Gastrocnemius medialis (tissue), 4 donors: ENCODE data around the gene MPPE1. TPM values are rescaled to one million over a fixed set of nuclear protein-coding genes. Genes with fewer than 3 reads are reported as not detected.
A peak's percentile ranks its signal among the peaks of the same experiment; 100 is the strongest.

ENCODE experiments used
- ATAC-seq, 2 donors: fragments of 150-250 bp; one replicate each; pipeline ENCODE4 v1.9.1; 2016
- DNase-seq, 2 donors: peaks; one replicate each; pipeline ENCODE4 v3.0.0-alpha.2; 2019
- H3K27ac ChIP-seq, 4 donors: fragments of 200-600 bp; sonication (generic); 1 replicate in 1 of 4; 2 replicates in 3 of 4; pipeline ENCODE4 v1.5.1; 2016 to 2018; ENCODE audit warnings: mild to moderate bottlenecking in 2 of 4, moderate library complexity in 1 of 4
- H3K27me3 ChIP-seq, 3 donors: fragments of 200-600 bp; sonication (generic) in 2 of 3; 1 replicate in 1 of 3; 2 replicates in 2 of 3; pipeline versions ENCODE4 v1.5.1 to v1.6.0; 2016 to 2019; ENCODE audit warnings: mild to moderate bottlenecking in 1 of 3, moderate library complexity in 1 of 3
- H3K36me3 ChIP-seq, 2 donors: fragments of 200-600 bp; sonication (generic) in 1 of 2; one replicate each; pipeline ENCODE4 v1.5.1; 2017 to 2018
- H3K4me1 ChIP-seq, 2 donors: fragments of 200-600 bp; sonication (generic) in 1 of 2; one replicate each; pipeline ENCODE4 v1.5.1; 2016 to 2017; ENCODE audit warnings: mild to moderate bottlenecking in 2 of 2
- H3K4me3 ChIP-seq, 4 donors: fragments of 200-600 bp; sonication (generic) in 3 of 4; 1 replicate in 1 of 4; 2 replicates in 3 of 4; pipeline ENCODE4 v1.5.1; 2016 to 2019; ENCODE audit warnings: mild to moderate bottlenecking in 2 of 4
- H3K9me3 ChIP-seq, 3 donors: fragments of 200-600 bp; sonication (generic) in 2 of 3; 1 replicate in 1 of 3; 2 replicates in 2 of 3; pipeline ENCODE4 v1.5.1; 2016 to 2019
- CTCF ChIP-seq, 5 experiments: fragments of 450-650 bp in 3 of 5; fragments of 200-600 bp in 2 of 5; sonication (generic) in 2 of 5; IDR thresholded peaks in 4 of 5; conservative IDR thresholded peaks in 1 of 5; 1 replicate in 4 of 5; 2 replicates in 1 of 5; pipeline ENCODE4 v1.5.1; 2016 to 2019; ENCODE audit warnings: antibody characterized with exemption in 5 of 5, mild to moderate bottlenecking in 3 of 5, moderate library complexity in 3 of 5
- POLR2A ChIP-seq, 2 donors: fragments of 450-650 bp; IDR thresholded peaks; one replicate each; pipeline ENCODE4 v1.6.1; 2017; ENCODE audit warnings: antibody characterized with exemption in 2 of 2, mild to moderate bottlenecking in 2 of 2, moderate library complexity in 2 of 2
- in situ Hi-C, 4 donors: fragments of 200-750 bp; cut with MboI; loops; one replicate each; pipeline versions ENCODE4 v1.15.0 to v1.8.0; 2017; ENCODE audit warnings: low sequenced_read_pairs in 4 of 4
- intact Hi-C: fragments of 100-400 bp; cut with DNase I; formaldehyde crosslinking; loops from one replicate; pipeline ENCODE4 v1.15.1; 2023; ENCODE audit warnings: low total_unique reads
- total RNA-seq, 4 donors: library from RNA; depleted of rRNA; stranded (reverse); fragments of >200 nt; gene quantifications; one replicate each; pipeline versions ENCODE4 v1.1.0 to v1.2.3, GENCODE V29; 2016

Gene MPPE1
- total RNA-seq, 4 donors from 2014 or later: 11.0 to 33.6 (median 24.8) TPM

- no peaks in the 10 kb centered on the region for H3K27me3 ChIP-seq
- no peak overlapping the region for H3K27ac ChIP-seq
- peaks cover 8 to 10% of the 10 kb centered on the region in 2 donors for H3K4me1 ChIP-seq
- ATAC-seq (no peak), DNase-seq (no peak)
- H3K9me3 ChIP-seq: no peaks in the 10 kb centered on the region
- intact Hi-C loops (loop anchor here (5.0 kb wide), 1 partner anchor 43 kb away; the partner anchor contains the start of gene MPPE1), in situ Hi-C loops (loop anchor here in 1 of 4 donors (25.0 kb wide), 1 partner anchor 677 kb away; no protein-coding TSS in a partner anchor)
- H3K36me3 ChIP-seq: peaks cover 0 to 17% of the 10 kb centered on the region in 2 donors
- TF ChIP-seq CTCF (IDR thresholded peaks at IDR 0.05 in 4 of 5, conservative IDR thresholded peaks at IDR 0.05 in 1 of 5) (no peak), POLR2A (IDR thresholded peaks at IDR 0.05) (no peak)
- H3K4me3 ChIP-seq: no peak overlapping the region
These were observed 43.6 kb downstream of the MPPE1 start for GRCh38 chr18:11864471-11864870.

DNA sequence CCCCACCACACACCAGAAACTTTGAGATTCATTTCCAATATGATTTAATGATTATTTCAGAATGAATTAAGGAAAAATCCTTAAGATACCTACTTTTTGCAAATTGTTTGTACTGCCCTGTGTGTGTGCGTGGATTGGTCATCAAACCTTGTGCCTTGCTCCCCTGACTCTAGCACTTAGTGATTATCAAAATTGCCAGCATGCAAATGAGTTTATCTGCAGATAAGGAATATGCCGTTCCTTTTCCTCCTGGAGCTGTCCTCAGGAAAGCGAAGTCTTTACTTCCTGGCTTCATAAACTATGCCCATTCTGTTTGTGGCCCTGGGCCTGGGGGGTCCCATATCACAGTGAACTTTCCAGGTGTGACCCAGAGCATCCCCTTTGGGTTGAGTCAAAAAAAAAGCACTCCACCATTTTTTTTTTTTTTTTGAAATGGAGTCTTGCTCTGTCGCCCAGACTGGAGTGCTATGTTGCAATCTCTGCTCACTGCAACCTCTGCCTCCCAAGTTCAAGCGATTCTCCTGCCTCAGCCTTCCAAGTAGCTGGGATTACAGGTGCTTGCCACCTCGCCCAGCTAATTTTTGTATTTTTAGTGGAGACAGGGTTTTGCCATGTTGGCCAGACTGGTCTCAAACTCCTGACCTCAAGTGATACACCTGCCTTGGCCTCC lies 45.5 kb downstream of the MPPE1 start:
- intact Hi-C loops (loop anchor here (5.0 kb wide), 1 partner anchor 45 kb away; the partner anchor contains the start of gene MPPE1), in situ Hi-C loops (loop anchor here in 1 of 4 donors (25.0 kb wide), 1 partner anchor 675 kb away; no protein-coding TSS in a partner anchor)
- no peak for DNase-seq

GRCh38 chr18:11861583-11862288 lies 46.4 kb downstream of the MPPE1 start:
- Histone ChIP-seq H3K27ac (peak overlapping the region; percentile 90 to 99 (median 96)), H3K4me1 (peaks cover 16 to 28% of the 10 kb centered on the region in 2 donors), H3K9me3 (no peaks in the 10 kb centered on the region), H3K27me3 (no peaks in the 10 kb centered on the region), H3K36me3 (no peaks in the 10 kb centered on the region), H3K4me3 (no peak overlapping the region)
- in situ Hi-C loops (loop anchor here in 1 of 4 donors (25.0 kb wide), 1 partner anchor 674 kb away; no protein-coding TSS in a partner anchor), intact Hi-C loops (loop anchor here (5.0 kb wide), 1 partner anchor 46 kb away; the partner anchor contains the start of gene MPPE1)
- DNase-seq: no peak
- TF ChIP-seq CTCF (IDR thresholded peaks at IDR 0.05 in 4 of 5, conservative IDR thresholded peaks at IDR 0.05 in 1 of 5): no peak
- no peak for TF ChIP-seq POLR2A (IDR thresholded peaks at IDR 0.05)
- ATAC-seq: no peak

More for the DNA sequence above, 45.5 kb downstream of the MPPE1 start:
- Histone ChIP-seq H3K9me3 (no peaks in the 10 kb centered on the region), H3K27me3 (no peaks in the 10 kb centered on the region), H3K4me1 (peaks cover 13 to 25% of the 10 kb centered on the region in 2 donors), H3K4me3 (no peak overlapping the region), H3K27ac (peak overlapping the region; percentile 90 to 99 (median 96)), H3K36me3 (no peaks in the 10 kb centered on the region)
- TF ChIP-seq CTCF (IDR thresholded peaks at IDR 0.05 in 4 of 5, conservative IDR thresholded peaks at IDR 0.05 in 1 of 5) (no peak), POLR2A (IDR thresholded peaks at IDR 0.05) (no peak)
- no peak for ATAC-seq

DNA sequence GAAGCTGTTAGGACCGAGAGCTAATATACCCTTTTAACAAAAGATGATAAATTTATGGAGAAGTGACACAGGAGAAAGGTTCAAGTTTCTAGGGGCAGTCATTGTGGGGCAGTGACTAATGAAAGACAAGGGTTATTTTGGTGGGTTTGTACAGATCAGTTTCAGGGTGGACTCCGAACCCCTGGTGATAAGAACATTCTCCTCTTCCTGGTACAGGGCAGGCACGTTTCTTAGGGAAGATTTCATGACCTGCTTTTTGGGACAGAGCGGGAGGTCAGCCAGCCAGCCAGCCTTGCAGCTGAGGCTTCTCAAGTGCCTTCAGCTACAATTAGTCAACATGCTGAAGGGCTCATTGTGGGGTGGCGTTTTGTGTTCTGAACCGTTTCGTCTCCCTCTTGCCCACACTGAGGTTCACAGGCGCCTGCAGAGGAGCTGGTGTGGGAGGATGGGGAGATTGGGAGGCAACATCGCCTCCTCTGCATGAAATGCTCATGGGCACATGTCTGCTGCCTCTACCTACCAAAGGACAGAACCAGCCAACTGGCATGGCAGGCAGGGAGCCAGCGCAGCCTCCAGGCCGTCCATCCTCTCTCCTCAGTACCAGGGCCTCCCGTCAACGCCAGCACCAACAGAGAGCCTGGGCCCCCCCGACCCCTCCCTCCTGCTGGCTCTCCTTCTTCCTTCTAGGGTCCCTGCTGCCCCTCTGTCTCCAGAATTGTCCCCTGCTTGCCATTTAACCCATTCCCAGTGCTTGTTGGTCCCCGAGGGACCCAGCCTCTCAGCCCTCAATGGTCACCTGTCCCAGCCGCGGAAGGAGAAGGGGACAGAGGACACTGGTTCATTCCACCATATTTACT lies 47.3 kb downstream of the MPPE1 start:
- TF ChIP-seq CTCF (IDR thresholded peaks at IDR 0.05 in 4 of 5, conservative IDR thresholded peaks at IDR 0.05 in 1 of 5) (no peak), POLR2A (IDR thresholded peaks at IDR 0.05) (no peak)
- Histone ChIP-seq H3K27ac (peak overlapping the region; percentile 90 to 99 (median 96)), H3K4me1 (peaks cover 25 to 37% of the 10 kb centered on the region in 2 donors), H3K4me3 (no peak overlapping the region), H3K9me3 (no peaks in the 10 kb centered on the region), H3K36me3 (no peaks in the 10 kb centered on the region), H3K27me3 (no peaks in the 10 kb centered on the region)
- ATAC-seq: no peak
- in situ Hi-C loops: loop anchor here in 1 of 4 donors (25.0 kb wide), 1 partner anchor 674 kb away; no protein-coding TSS in a partner anchor
- no peak for DNase-seq
- intact Hi-C loops: loop anchor here (1.0 to 5.0 kb wide), 2 partner anchors 11 to 46 kb away; partner anchors contain the start of gene MPPE1
